Mucosa of gallbladder (tissue), 1 donor: ENCODE data around the gene ATXN3. TPM values are rescaled to one million over a fixed set of nuclear protein-coding genes. Genes with fewer than 3 reads are reported as not detected.
A peak's percentile ranks its signal among the peaks of the same experiment; 100 is the strongest.

ENCODE experiments used
- DNase-seq: peaks from one replicate; pipeline ENCODE4 v3.0.0-alpha.2; 2020; ENCODE audit warnings: low spot score
- total RNA-seq: library from RNA; stranded (reverse); gene quantifications from one replicate; pipeline ENCODE4 v1.2.1, GENCODE V29; 2021
- donor health status: DM: no; HTN: no; CAD: no.

ATXN3 gene
- total RNA-seq, result 33.6 TPM

DNA sequence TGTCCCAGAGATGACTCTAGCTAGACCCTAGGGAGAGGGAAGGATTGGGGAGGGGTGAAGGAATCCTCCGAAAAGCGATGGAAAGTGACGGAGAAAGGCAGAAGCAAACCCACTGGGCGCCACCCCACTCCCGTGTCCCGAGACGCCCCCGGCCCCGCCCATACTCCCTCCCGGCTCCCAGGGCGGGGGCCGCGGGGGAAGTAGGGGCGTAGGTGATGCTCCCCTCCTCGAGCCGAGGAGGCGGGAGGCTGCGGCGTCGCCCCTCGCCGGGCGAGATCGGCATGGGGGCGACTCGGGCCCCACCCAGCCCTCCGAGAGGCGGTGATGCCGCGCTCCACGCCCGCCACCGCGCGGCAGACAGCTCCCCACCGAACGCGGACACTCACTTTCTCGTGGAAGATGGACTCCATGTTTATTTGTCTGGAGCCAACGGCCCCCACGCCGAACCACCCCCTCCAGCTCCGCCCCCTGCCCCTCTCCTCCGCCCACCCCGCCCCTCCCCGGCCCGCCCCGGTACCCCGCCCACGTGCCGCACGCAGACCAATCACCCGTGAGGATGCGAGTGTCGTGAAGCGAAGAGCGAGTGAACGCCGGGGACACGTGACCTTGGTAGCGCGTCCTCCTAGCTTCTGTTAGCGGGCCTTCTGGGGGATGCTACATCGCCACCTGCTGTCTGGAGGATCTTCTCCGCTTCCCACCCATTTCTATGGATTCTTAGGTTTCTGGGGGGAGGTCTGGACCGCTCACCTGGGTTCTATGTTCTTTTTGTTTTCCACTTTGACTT is at the start of gene ATXN3:
Gene ATXN3 (minus strand): TSS at position 440 of the 784 bp plus-strand sequence. CDS start 30 bp downstream, at position 410.
- peak; percentile 98 for DNase-seq

DNA sequence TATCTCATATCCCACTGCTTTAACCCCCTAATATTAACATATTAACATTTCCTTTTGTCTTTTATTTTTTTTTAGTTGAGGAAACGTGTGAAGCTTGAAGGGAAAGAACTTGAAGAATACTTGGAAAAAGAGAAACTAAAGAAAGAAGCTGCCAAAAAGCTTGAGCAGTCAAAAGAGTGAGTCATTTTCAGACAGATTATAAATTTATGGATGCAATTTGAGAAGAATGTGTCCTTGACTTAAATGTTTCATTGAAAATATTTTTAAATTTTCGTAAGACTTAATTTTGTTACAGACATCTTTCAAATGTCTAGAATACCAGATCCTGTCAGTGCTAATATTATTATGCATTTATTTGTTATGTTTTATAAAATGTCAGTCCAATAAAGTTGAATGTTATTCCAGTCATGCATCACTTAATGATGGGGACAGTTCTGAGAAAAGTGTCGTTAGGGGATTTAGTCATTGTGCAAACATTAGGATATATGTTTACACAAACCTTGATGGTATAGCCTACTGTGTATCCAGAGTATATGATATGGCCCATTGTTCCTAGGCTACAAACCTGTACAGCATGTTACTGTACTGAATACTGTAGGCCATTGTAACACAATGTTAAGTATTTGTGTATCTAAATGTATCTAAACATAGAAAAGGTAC is 48.0 kb upstream of the ATXN3 start:
- no peak for DNase-seq

DNA sequence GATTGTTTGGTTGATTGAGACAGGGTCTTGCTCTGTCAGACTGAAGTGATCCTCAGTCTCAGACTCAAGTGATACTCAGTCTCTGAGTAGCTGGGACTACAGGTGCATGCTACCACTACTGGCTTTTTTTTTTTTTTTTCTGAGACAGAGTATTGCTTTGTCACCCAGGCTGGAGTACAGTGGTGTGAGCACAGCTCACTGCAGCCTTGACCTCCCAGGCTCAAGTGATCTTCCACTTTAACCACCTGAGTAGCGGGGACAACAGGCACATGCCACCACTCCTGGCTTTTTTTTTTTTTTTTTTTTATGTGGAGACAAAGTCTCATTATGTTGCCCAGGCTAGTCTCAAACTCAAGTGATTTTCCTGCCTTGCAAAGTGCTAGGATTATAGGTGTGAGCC is 47.2 kb upstream of the ATXN3 start:
- no peak for DNase-seq

DNA sequence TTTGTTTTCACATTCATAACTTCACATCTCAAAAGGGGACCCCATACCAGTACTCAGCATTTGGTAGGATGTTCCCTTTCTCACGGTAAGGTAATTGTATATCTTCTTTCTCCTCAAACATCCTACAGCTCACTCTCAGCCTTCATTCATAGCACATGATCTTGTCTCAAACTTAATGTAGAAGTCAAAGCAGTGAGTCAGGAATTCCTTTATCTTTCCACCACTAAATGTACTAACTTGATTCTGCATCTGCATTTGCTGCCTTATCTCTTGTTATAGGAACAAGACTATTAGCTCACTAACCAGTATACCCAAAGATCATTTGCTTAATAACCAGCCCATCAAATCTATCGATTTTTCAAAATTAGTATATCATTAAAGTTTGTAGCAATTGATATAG is 38.3 kb upstream of the ATXN3 start:
- no peak for DNase-seq

DNA sequence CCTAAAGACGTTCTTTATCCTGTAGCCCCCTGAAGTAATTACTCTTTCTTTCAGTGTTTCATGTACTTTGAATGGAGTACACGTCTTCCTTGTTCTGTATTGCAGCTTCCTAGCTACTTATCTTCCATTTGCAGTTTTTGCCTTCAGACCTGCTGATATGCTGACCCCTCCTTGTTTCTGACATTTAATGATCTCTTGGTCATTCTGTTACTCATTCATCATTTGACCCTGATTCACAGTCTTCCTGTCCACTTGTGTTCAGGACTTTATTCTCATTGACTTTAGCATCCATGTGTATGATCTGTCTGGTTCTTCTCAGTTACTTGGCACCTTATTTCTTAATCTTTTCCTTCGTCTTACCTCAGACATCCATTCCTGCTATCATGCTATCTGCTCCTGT is 37.6 kb upstream of the ATXN3 start:
- DNase-seq, result no peak

DNA sequence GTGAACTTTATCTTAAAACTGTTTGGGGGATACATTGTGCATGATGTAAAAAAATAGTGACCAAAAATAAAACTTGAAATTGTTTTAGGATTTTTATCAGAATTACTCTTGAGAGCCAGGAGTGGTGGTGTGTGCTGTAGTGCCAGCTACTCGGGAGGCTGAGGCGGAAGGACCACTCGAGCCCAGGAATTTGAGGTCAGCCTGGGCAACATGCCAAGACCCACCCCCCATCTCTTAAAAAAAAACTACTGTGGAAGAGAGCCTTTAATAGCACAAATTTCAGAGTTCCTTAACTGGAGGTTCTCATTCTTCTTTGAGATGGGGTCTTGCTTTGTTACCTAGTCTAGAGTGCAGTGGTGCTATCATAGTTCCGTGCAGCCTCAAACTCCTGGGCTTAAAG is 36.9 kb upstream of the ATXN3 start:
- DNase-seq, result no peak

DNA sequence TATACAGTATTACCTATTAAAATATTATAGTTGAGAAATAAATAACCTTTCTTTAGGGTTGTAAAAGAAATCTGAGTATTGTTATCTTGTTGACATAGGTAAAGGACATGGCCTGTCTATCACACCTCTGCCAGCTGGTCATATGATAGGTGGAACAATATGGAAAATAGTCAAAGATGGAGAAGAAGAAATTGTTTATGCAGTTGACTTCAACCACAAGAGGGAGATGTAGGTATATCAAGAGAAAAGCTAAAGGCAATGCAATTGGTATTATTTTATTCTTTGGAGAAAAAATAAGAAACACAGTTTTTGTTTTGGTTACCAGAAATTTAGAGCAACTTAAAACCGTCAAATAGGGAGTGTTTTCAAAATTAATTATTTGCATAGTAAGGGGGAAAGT is 28.9 kb upstream of the ATXN3 start:
- DNase-seq, result no peak

DNA sequence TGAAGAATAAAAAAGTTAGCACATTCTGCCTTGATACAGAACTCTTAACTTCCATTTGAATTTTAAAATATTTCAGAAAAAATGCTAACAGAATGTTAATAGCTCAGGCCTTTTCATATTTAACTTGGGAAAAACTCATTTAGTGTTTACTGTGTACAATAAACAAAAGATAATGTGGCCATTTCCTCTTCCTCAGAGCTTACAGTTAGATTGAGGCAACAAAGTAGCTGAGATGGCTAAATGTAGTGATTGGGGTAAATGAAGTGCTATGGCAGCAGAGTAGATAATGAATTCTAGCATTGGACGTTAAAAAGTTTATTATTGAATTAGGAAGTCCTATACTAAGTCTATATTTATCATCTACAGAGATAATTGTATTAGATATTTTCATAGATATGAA is 28.1 kb upstream of the ATXN3 start:
- DNase-seq, result no peak

DNA sequence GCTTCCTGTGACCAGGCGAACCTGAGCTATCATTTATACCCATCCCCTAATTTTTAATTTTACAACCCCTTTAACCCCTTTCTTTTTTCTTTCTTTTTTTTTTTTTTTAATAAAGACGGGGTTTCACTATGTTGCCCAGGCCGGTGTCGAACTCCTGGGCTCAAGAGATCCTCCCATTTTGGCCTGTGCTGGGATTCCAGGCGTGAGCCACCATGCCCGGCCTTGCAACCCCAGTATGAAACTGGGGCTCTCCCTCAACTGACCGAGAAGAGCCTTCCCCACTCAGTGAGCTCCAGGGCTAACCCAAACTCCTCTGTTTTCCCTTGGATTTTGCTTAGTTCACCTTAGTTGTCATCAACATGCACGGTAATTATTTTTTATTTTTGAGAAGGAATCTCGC is 16.4 kb upstream of the ATXN3 start:
- DNase-seq, result no peak

DNA sequence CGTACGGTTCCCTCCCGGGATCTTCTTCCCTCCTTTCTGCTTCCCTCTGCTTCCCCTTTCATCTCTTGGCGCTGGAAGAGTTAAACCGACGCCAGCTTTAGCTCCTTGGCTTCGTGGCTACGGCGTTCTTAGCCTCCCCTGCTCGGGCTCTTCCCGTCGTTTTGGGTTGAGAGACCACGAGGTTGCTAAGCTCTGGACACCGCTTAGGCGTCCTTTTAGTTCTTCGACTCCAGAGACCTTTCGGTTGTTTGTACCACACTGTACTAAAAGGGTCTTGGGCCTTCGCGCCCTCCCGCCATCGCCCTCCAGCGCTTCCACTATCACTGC is 15.9 kb upstream of the ATXN3 start:
- no peak for DNase-seq

DNA sequence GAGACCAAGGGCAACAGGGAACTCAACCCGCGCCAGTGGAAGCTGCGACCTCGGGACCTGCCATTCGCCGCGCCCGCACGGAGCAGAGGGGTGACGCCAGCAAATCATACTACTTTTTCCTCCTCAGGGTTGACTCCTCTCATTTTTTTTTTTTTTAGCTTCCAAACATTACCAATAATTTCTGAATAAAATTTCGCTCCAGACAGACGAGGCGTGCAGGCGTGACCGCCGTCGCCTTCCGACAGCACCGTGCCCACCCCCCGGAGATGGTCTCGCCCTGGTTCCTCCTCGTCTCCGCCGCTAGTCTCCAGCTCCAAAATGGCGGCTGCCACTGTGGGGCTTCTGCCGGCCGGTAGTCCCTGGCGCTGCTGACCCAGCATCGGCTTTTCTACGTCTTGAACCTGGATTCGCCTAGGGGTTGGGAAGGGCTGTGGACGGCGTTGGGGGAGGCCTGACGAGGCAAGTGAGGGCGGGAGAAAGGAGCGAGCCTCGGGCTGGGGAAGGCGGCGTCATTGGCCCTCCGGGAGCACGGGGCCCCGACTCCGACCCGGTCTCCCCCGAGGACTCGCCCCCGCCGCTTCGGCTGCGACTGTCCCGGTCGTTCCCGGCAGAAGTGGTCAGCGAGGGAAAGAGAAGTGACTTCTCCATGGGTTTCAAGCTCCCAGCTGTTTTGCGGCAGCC is 15.4 kb upstream of the ATXN3 start, which contains the start of the genes CPSF2 and NDUFB1:
Gene CPSF2 (plus strand): TSS at position 300 of the 681 bp plus-strand sequence. CDS start 9,016 bp downstream, outside the sequence.
Gene NDUFB1 (minus strand): TSS at position 37 of the 681 bp plus-strand sequence. CDS start 4,069 bp downstream, outside the sequence.
- DNase-seq, result peak; percentile 83

DNA sequence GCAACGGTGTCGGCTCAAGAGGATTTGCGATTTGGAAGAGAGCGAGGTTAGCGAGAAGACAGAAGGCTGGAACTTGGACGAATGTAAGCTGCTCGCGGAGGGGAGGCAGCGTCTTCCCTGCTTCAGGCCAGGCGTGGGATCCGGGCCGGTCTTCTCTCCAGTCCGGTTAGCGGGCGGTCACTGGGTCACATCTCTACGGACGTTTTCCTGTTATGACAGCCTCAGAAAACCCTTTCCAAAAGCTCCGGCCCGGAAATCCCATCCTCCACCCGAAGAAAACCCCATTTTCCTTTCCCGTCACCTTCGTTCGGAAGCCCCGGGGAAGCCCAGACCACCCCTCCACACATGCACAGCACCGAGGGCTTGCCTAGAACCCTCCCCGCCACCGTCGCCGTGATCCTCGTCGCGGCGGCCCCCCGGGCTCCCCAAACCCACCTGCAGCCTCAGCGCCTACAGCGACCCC is 14.9 kb upstream of the ATXN3 start:
- DNase-seq, result peak; percentile 19

DNA sequence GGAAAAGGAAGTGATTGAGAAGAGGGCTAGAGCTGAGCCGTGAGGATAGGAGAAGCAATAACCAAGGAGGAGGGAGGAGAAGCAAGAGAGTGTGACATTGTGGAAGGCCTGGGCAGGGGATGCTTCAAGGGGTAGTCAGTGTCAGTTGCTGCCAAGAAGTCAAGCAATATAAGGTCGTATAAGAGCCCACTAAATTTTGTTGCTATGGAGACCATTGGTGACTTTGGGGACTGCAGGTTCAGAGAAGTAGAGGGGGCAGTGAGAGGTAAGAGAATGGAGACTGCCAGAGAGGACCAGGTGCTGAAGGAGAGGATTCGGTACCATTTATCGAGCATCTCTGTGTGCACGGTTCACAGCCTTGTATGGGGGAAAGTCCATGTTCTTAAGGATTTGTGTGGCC is 3.1 kb upstream of the ATXN3 start:
- DNase-seq, result no peak

DNA sequence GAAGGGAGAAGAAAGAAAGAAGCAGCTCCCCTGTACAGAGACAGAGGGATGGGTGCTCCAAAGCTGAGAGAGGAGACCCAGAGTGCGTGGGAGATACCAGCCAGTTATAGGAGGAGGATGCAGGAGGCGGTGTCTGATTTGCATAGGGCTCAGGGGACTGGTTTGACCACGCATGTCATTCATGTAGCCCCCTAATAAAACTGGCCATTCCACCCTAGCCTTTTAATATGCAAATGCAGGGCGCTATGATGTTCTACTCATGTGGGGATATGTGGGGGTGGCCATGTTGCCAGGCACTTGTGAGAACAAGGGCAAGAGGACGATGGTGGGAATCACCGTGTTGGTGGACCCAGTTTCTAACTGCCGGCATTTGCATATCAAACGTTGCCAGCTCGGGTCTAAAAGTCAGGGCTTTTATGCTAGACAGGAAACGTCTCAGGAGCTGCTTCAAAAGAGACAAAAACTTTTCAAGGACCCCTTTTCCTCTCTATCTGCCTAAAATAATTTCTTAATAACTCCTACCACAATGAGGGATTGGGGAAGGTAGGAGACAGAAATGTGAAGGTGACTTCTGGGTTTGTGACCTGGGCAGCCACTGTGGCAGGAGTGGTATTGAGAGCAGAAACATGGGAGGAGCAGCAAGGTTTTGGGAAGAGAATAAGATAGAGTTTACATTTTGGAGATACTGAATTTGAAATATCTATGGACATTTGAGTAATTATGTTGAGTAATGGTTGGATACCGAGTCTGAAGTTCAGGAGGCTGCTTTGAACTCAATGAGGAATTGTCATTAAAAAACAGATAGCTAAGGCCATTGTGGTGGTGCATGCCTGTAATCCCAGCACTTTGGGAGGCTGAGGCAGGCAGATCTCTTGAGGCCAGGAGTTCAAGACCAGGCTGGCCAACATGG is 2.2 kb upstream of the ATXN3 start:
- no peak for DNase-seq

DNA sequence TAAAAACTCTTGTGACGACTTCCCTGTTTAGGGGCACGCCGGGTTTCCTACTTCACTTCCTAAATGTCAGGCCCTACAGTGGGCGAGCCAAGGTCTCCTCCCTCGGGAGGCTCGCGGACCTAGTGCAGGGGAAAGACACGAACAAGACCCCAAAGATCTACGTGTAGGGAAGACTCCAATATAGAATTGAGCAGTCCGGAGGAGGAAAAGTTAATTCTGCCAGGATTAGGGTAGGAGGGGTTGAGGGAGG is 564 bp downstream of the ATXN3 start:
- peak; percentile 30 for DNase-seq

DNA sequence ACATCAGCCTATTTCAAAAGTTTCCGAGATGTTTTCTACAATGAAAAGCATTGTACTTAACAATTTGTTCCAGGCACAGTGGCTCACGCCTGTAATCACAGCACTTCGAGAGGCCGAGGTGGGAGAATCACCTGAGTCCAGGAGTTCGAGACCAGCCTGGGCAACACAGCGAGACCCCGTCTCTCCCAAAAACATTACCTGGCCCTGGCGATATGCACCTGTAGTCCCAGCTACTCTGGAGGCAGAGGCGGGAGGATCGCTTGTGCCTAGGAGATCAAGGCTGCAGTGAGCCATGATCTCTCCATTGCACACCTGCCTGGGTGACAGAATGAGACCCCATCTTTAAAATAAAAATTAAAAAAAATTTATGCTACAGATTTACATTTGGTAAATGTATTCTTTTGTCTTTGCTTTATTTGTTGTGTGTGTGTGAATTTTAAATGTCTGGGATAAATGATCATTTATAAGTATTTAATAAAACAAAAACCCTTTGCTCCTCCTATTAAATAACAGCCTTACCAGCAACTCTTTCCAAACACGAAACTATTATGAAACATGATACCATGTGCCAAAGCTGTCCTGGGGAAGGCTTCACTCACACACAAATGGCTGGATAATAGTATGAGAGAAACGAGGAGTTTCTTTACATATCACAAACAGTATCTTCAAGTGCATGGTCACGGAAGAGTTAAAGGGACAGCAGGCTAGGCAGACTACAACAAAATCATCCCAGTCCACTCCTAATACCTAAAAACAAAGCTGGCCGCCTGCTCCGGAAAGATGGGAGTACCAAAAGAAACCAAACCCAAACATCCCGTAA is 1.1 kb downstream of the ATXN3 start:
- no peak for DNase-seq

DNA sequence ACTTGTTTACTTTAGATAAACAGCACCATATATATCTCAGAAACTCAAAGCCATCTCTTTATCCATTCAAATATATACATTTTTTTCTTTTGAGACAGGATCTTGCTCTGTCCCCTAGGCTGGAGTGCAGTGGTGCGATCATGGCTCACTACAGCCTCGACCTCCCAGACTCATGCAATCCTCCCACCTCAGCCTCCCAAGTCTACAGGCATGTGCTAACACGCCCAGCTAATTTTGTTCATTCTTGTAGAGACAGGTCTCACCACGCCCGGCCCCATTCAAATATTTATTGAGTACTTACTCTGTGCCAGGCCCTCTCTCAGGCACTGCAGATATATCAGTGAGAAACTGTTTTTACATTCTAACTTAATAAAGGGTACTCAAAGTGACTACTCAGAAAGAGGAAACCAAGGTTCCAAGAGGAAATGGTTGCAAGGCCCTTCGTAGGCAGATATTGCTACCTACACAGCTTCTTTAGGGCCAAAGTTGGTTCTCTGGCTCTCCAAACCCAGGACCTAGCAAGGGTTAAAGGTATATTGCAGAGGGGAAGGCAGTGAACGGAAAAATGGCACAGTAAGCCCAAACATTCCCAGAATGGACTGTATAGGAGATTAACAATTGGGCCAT is 2.9 kb downstream of the ATXN3 start:
- no peak for DNase-seq

DNA sequence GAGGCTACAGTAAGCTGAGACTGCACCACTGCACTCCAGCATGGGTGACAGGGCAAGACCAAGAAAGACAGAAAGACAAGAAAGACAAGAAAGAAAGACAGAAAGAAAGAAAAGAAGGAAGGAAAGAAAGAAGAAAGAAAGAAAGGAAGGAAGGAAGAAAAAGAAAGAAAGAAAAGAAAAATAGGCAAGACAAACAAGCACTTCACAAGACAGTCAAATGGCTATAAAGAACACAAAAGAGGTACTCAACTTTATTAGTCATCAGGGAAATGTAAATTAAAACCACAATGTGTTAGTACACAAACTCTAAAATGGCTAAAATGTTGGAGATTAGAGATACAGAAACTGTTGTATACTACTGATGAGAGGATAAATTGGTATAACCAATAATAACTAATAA is 6.6 kb downstream of the ATXN3 start:
- DNase-seq, result no peak

DNA sequence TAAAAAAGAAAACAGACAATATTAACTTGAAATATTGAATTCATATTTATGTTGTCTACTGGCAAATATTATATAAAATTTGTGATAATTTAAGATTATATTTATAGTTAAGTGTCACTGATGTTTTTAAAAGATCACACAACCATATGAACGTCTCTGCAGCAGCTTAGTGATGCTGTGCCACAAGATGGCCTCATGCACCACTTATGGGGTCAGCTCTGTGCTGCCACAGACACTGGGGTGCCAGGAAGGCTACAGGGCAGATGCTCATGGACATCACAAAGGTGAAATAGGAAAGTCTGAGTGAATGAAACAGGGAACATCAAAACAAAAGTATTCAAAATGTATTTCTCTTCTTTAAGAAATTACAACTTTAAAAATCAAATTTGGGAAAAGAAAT is 13.1 kb downstream of the ATXN3 start:
- no peak for DNase-seq

DNA sequence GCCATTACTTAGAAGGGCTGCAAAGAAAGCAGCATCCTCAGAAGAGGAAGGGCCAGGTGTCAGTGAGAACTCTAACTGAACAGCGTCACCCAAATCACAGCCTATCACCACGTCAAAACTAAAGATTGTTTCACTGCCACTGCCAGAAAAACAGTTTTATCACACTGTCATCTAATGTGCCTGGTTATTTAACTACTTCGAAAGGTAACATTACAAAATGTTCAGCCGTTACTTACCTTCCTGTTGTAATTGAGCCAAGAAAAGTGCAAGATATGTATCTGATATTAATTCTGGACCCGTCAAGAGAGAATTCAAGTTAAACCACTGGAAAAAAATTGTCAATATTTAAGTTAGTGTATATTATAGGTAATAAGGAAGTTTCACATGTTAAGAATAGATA is 17.9 kb downstream of the ATXN3 start:
- no peak for DNase-seq

DNA sequence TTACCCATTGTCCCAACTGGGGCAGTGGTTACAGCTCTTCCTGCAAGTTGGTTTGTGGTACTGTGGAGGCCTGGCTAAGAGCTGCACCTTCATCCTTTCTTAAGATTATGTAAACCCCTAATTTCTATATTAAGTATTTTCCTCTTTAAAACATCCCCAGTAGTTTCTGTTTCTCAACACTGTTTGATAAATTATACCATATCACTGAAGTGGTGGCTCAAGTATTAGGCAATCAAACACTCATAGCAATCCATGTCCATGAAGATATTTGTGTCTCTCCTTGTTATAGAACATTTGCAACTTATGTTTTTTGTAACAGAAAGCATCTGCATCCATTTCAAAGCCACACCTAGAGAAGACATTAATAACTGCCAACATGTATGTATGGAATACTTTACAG is 31.8 kb downstream of the ATXN3 start:
- DNase-seq, result no peak
